ENCODE results near the gene DYNC1H1. TPM values are rescaled to one million over a fixed set of nuclear protein-coding genes. Genes with fewer than 3 reads are reported as not detected.

DYNC1H1 gene
- total RNA-seq, 2 experiments from 2014 or later = 209 to 291 TPM

DNA sequence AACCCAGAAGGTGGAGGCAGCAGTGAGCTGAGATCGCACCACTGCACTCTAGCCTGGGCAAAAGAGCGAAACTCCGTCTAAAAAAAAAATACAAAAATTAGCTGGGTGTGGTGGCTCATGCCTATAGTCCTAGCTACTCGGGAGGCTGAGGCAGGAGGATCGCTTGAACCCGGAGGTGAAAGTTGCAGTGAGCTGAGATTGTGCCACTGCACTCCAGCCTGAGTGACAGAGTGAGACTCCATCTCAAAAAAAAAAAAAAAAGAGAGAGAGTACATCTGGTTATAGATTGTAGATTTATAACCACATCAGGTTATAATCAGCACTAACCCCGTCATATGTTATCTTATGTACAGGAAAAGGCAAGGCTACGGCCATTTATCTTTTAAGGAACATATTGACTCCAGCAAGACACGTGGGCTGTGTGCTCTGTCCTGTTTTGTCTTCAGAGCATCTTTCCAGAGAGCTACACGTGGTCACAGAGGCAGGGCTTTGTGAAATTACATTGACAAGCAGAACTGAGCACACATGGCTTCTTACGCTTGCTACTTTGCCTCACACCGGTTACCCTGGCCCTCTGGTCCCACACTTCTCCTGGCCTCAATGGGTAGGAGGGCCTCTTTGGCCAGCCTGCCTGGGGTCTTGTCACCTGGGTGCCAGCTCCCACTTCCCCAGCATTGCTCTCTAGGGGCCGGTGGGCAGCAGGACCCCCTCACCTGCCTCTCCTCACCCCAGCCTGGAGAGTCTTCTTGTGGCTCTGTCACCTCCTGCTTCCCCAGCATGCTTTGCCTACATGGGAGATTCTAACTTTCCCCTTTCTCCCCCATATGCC is 6.8 kb upstream of the DYNC1H1 start:
- H3K9me2 ChIP-seq (ENCODE audit: insufficient read depth, low read length) = no peaks in the 10 kb centered on the region
- H4K20me1 ChIP-seq (ENCODE audit: insufficient read depth, low read length) = no peaks in the 10 kb centered on the region
- no peaks in the 10 kb centered on the region for H3K79me2 ChIP-seq (ENCODE audit: insufficient read depth, low read depth, low read length)
- TF ChIP-seq CTCF (conservative IDR thresholded peaks at IDR 0.05; ENCODE audit: low read length) = no peak
- no peak for TF ChIP-seq EZH2phosphoT487 (IDR thresholded peaks at IDR 0.05; ENCODE audit: borderline replicate concordance, low read depth, low read length)
- no peaks in the 10 kb centered on the region for H3K9me3 ChIP-seq (ENCODE audit: low read length)
- peaks cover 8% of the 10 kb centered on the region for H3K4me1 ChIP-seq (ENCODE audit: insufficient read depth, low read length, poor library complexity, severe bottlenecking)
- CTCF ChIA-PET (ENCODE audit: unreplicated experiment) = interaction anchor here (0.8 kb wide), 1 partner anchor 9 kb away, joined by 3 read pairs; no protein-coding TSS in a partner anchor
- H3K36me3 ChIP-seq (ENCODE audit: insufficient read depth, low read length) = no peaks in the 10 kb centered on the region
- POLR2A ChIA-PET = interaction anchor here (0.6 to 1.8 kb wide), 7 partner anchors 9 to 602 kb away, joined by 3 to 7 read pairs (median 3); no protein-coding TSS in a partner anchor
- intact Hi-C loops (cut with micrococcal nuclease; ENCODE audit: unreplicated experiment) = no loop called here
- no peak overlapping the region for H2AFZ ChIP-seq (ENCODE audit: low read length)
- no peak overlapping the region for H3K4me3 ChIP-seq (ENCODE audit: low read depth, low read length, poor library complexity, severe bottlenecking)
- H3K4me2 ChIP-seq (ENCODE audit: low read length) = no peak overlapping the region
- no peak overlapping the region for H3K27ac ChIP-seq (ENCODE audit: low read depth, low read length, poor library complexity, severe bottlenecking)
- no peak for DNase-seq (ENCODE audit: low spot score)
- no TSS peak for BruUV-seq (replicated peaks)

- no peaks in the 10 kb centered on the region for H3K79me2 ChIP-seq (ENCODE audit: insufficient read depth, low read depth, low read length)
- ChIA-PET CTCF (ENCODE audit: unreplicated experiment) (no interaction called here), POLR2A (interaction anchor here (0.6 to 1.8 kb wide), 5 partner anchors 10 to 601 kb away, joined by 3 to 7 read pairs (median 4); no protein-coding TSS in a partner anchor)
- no peaks in the 10 kb centered on the region for H4K20me1 ChIP-seq (ENCODE audit: insufficient read depth, low read length)
- H3K36me3 ChIP-seq (ENCODE audit: insufficient read depth, low read length) = no peaks in the 10 kb centered on the region
- no peak overlapping the region for H2AFZ ChIP-seq (ENCODE audit: low read length)
- DNase-seq (ENCODE audit: low spot score) = no peak
- no peaks in the 10 kb centered on the region for H3K9me2 ChIP-seq (ENCODE audit: insufficient read depth, low read length)
- BruUV-seq (replicated peaks) = no TSS peak
- no peaks in the 10 kb centered on the region for H3K9me3 ChIP-seq (ENCODE audit: low read length)
- H3K27ac ChIP-seq (ENCODE audit: low read depth, low read length, poor library complexity, severe bottlenecking) = no peak overlapping the region
- TF ChIP-seq CTCF (conservative IDR thresholded peaks at IDR 0.05; ENCODE audit: low read length) (no peak), EZH2phosphoT487 (IDR thresholded peaks at IDR 0.05; ENCODE audit: borderline replicate concordance, low read depth, low read length) (no peak)
- H3K4me1 ChIP-seq (ENCODE audit: insufficient read depth, low read length, poor library complexity, severe bottlenecking) = peaks cover 8% of the 10 kb centered on the region
- H3K4me2 ChIP-seq (ENCODE audit: low read length) = no peak overlapping the region
- intact Hi-C loops (cut with micrococcal nuclease; ENCODE audit: unreplicated experiment) = no loop called here
- H3K4me3 ChIP-seq (ENCODE audit: low read depth, low read length, poor library complexity, severe bottlenecking) = no peak overlapping the region
These were observed 5.8 kb upstream of the DYNC1H1 start for GRCh38 chr14:101958418-101959180.

All from OCI-LY7 (cell line).